IMR-90 (cell line): ENCODE data around the gene ARSB. TPM values are rescaled to one million over a fixed set of nuclear protein-coding genes. Genes with fewer than 3 reads are reported as not detected.
A peak's percentile ranks its signal among the peaks of the same experiment; 100 is the strongest.

ENCODE experiments used
- ATAC-seq: fragments of 200-7000 bp; cut with Tn5 transposase; 2 replicates; pipeline ENCODE4 v1.9.1; 2020; ENCODE audit warnings: low read depth, mild to moderate bottlenecking, moderate library complexity
- BruUV-seq: library from RNA; stranded (reverse); fragments of 400-500 nt; replicated peaks from 2 replicates; lab custom pipeline; 2021; lab: Mats Ljungman, UMichigan
- CTCF ChIA-PET: fragments of 300-600 bp; formaldehyde crosslinking; extraction: SDS; loops from one replicate; lab custom pipeline; 2021; ENCODE audit warnings: antibody characterized with exemption; lab: Yijun Ruan, JAX
- POLR2A ChIA-PET: fragments of 300-600 bp; sonication (Branson Sonifier 250); formaldehyde crosslinking; loops from one replicate; lab custom pipeline; 2022; ENCODE audit warnings: antibody characterized with exemption; ENCODE audit not compliant: unreplicated experiment; lab: Charles Lee
- DNase-seq: peaks from one replicate; pipeline ENCODE4 v3.0.0; 2013
- H2AFZ ChIP-seq: replicated peaks from 2 replicates; pipeline ENCODE3; 2013; ENCODE audit warnings: low read length, mild to moderate bottlenecking; ENCODE audit not compliant: poor library complexity
- H2AK5ac ChIP-seq: 2 replicates; pipeline ENCODE4 v1.6.1; 2013; ENCODE audit warnings: low read depth, low read length, inconsistent platforms
- H2AK9ac ChIP-seq: replicated peaks from 2 replicates; pipeline ENCODE3; 2013; ENCODE audit warnings: mild to moderate bottlenecking, low read depth, low read length, moderate library complexity; ENCODE audit not compliant: poor library complexity
- H2BK120ac ChIP-seq: 2 replicates; pipeline ENCODE4 v1.6.1; 2013; ENCODE audit warnings: low read depth, low read length, inconsistent platforms
- H2BK15ac ChIP-seq: 3 replicates; pipeline ENCODE4 v1.6.1; 2013; ENCODE audit warnings: low read depth, low read length, inconsistent platforms
- H2BK20ac ChIP-seq: 2 replicates; pipeline ENCODE4 v1.6.1; 2013; ENCODE audit warnings: low read depth, mild to moderate bottlenecking, inconsistent platforms, low read length, moderate library complexity
- H2BK5ac ChIP-seq: 2 replicates; pipeline ENCODE4 v1.6.1; 2013; ENCODE audit warnings: mild to moderate bottlenecking, low read depth, low read length, inconsistent platforms; ENCODE audit not compliant: poor library complexity, severe bottlenecking
- H3K14ac ChIP-seq: replicated peaks from 2 replicates; pipeline ENCODE4 v1.6.1; 2013; ENCODE audit warnings: low read depth, low read length, inconsistent platforms
- H3K18ac ChIP-seq: 2 replicates; pipeline ENCODE4 v1.6.1; 2013; ENCODE audit warnings: low read depth, low read length, control low read depth
- H3K23ac ChIP-seq: 2 replicates; pipeline ENCODE4 v1.6.1; 2013; ENCODE audit warnings: low read depth, low read length, inconsistent platforms
- H3K27ac ChIP-seq: 2 replicates; pipeline ENCODE4 v1.5.1; 2013; ENCODE audit warnings: mild to moderate bottlenecking, control low read depth, low read length; ENCODE audit not compliant: insufficient read depth
- H3K27me3 ChIP-seq: 2 replicates; pipeline ENCODE4 v1.6.1; 2013; ENCODE audit warnings: low read length; ENCODE audit not compliant: control insufficient read depth, insufficient read depth
- H3K36me3 ChIP-seq: 2 replicates; pipeline ENCODE4 v1.6.1; 2013; ENCODE audit warnings: low read length, mixed read lengths; ENCODE audit not compliant: control insufficient read depth, insufficient read depth
- H3K4ac ChIP-seq: 2 replicates; pipeline ENCODE4 v1.6.1; 2013; ENCODE audit warnings: low read depth, low read length, inconsistent platforms
- H3K4me1 ChIP-seq: 2 replicates; pipeline ENCODE4 v1.6.1; 2013; ENCODE audit warnings: low read length, mixed read lengths; ENCODE audit not compliant: control insufficient read depth, insufficient read depth
- H3K4me2 ChIP-seq: 2 replicates; pipeline ENCODE4 v1.6.1; 2013; ENCODE audit warnings: low read depth, mild to moderate bottlenecking, control low read depth, low read length, moderate library complexity
- H3K4me3 ChIP-seq: 2 replicates; pipeline ENCODE4 v1.5.1; 2013; ENCODE audit warnings: low read depth, mild to moderate bottlenecking, control low read depth, low read length, moderate library complexity; ENCODE audit not compliant: insufficient read depth
- H3K56ac ChIP-seq: 2 replicates; pipeline ENCODE4 v1.6.1; 2013; ENCODE audit warnings: low read length, inconsistent platforms; ENCODE audit not compliant: insufficient read depth; ENCODE audit errors: extremely low read depth
- H3K79me1 ChIP-seq, 2 experiments: 2 replicates each; pipeline ENCODE4 v1.6.1; 2013; ENCODE audit warnings: low read length in 2 of 2, inconsistent platforms in 1 of 2, low read depth in 1 of 2
- H3K9ac ChIP-seq: 2 replicates; pipeline ENCODE4 v1.6.1; 2013; ENCODE audit warnings: low read depth, low read length, control low read depth
- H3K9me1 ChIP-seq: 2 replicates; pipeline ENCODE4 v1.6.1; 2013; ENCODE audit warnings: low read length, inconsistent platforms; ENCODE audit not compliant: insufficient read depth
- H3K9me3 ChIP-seq: 2 replicates; pipeline ENCODE4 v1.6.1; 2013; ENCODE audit warnings: low read length; ENCODE audit not compliant: control insufficient read depth, insufficient read depth
- H4K20me1 ChIP-seq: 2 replicates; pipeline ENCODE4 v1.6.1; 2013; ENCODE audit warnings: low read length, inconsistent platforms; ENCODE audit not compliant: insufficient read depth
- H4K5ac ChIP-seq: 2 replicates; pipeline ENCODE4 v1.6.1; 2013; ENCODE audit warnings: mild to moderate bottlenecking, low read depth, low read length, control low read depth
- H4K8ac ChIP-seq, 2 experiments: 2 replicates each; pipeline ENCODE4 v1.6.1; 2013; ENCODE audit warnings: low read depth in 2 of 2, low read length in 2 of 2, control low read depth in 1 of 2, inconsistent platforms in 1 of 2
- H4K91ac ChIP-seq: 2 replicates; pipeline ENCODE4 v1.6.1; 2013; ENCODE audit warnings: low read depth, low read length, inconsistent platforms; ENCODE audit not compliant: insufficient read depth
- BHLHE40 ChIP-seq: fragments of 150-350 bp; IDR thresholded peaks from 2 replicates; pipeline ENCODE4 v1.6.1; 2016; ENCODE audit warnings: mild to moderate bottlenecking, low read depth, low read length
- CEBPB ChIP-seq: IDR thresholded peaks from 2 replicates; pipeline ENCODE4 v1.6.1; 2012; ENCODE audit warnings: low read depth, low read length, improper control_type of control experiment
- CHD1 ChIP-seq: IDR thresholded peaks from 2 replicates; pipeline ENCODE4 v1.6.1; 2012; ENCODE audit warnings: low read depth, low read length, improper control_type of control experiment
- FOS ChIP-seq: fragments of 150-350 bp; IDR thresholded peaks from 2 replicates; pipeline ENCODE4 v1.6.1; 2016; ENCODE audit warnings: low read depth, low read length
- MAFK ChIP-seq: IDR thresholded peaks from 2 replicates; pipeline ENCODE4 v1.6.1; 2012; ENCODE audit warnings: low read depth, low read length, improper control_type of control experiment
- MAZ ChIP-seq: IDR thresholded peaks from 2 replicates; pipeline ENCODE4 v1.6.1; 2012; ENCODE audit warnings: low read depth, mild to moderate bottlenecking, low read length, improper control_type of control experiment, moderate library complexity, borderline replicate concordance
- MXI1 ChIP-seq: IDR thresholded peaks from 2 replicates; pipeline ENCODE4 v1.6.1; 2012; ENCODE audit warnings: low read depth, mild to moderate bottlenecking, low read length, moderate library complexity, borderline replicate concordance
- POLR2A ChIP-seq: IDR thresholded peaks from 2 replicates; pipeline ENCODE4 v1.6.1; 2012; ENCODE audit warnings: mild to moderate bottlenecking, low read depth, low read length
- RAD21 ChIP-seq: IDR thresholded peaks from 2 replicates; pipeline ENCODE4 v1.6.1; 2012; ENCODE audit warnings: low read length, improper control_type of control experiment
- RCOR1 ChIP-seq: IDR thresholded peaks from 2 replicates; pipeline ENCODE4 v1.6.1; 2012; ENCODE audit warnings: mild to moderate bottlenecking, low read length, improper control_type of control experiment; ENCODE audit not compliant: insufficient replicate concordance
- SMC3 ChIP-seq: fragments of 150-350 bp; IDR thresholded peaks from 2 replicates; pipeline ENCODE4 v1.6.1; 2016; ENCODE audit warnings: low read depth, mild to moderate bottlenecking, antibody characterized with exemption, low read length, moderate library complexity
- WGBS, 2 experiments: methylation state at CpG; one replicate each; pipeline versions ENCODE4 v1.1.5 to v1.1.7; 2013; ENCODE audit warnings: missing lambda C conversion rate in 2 of 2; ENCODE audit not compliant: insufficient read length in 1 of 2; ENCODE audit errors: extremely low coverage in 2 of 2; 5-methylcytosine and 5-hydroxymethylcytosine counted together
- dilution Hi-C: fragments of 300-500 bp; cut with HindIII; formaldehyde crosslinking; loops from one replicate; pipeline ENCODE4 v1.14.3; 2018; ENCODE audit warnings: low sequenced_read_pairs; ENCODE audit not compliant: unreplicated experiment
- in situ Hi-C: fragments of 300-500 bp; cut with MboI; formaldehyde crosslinking; loops from 3 replicates; pipeline ENCODE4 v1.14.3; 2019; ENCODE audit warnings: low sequenced_read_pairs, inconsistent platforms, mixed read lengths
- intact Hi-C: fragments of 100-400 bp; cut with micrococcal nuclease; formaldehyde crosslinking; loops from 2 replicates; pipeline ENCODE4 v1.10.0; 2022
- polyA plus RNA-seq, 3 experiments: library from polyadenylated mRNA; depleted of rRNA; stranded (reverse); fragments of >200 nt; gene quantifications; 2 replicates each; pipeline ENCODE4 v1.2.3, GENCODE V29; 2012; ENCODE audit warnings: low replicate concordance in 1 of 3
- total RNA-seq: library from RNA; depleted of rRNA; stranded (reverse); fragments of >200 nt; gene quantifications from 2 replicates; pipeline ENCODE4 v1.2.3, GENCODE V29; 2012
- TF ChIP-seq, protein P1 (sequence below): fragments of 150-350 bp; IDR thresholded peaks from 2 replicates; pipeline ENCODE4 v1.6.1; 2017; ENCODE audit warnings: mild to moderate bottlenecking, antibody characterized with exemption, low read length, low read depth

The ARSB gene
- total and polyA plus RNA-seq, 2 of the 4 experiments (the other 2 are of a cell fraction), result 16.0 to 16.3 TPM

DNA sequence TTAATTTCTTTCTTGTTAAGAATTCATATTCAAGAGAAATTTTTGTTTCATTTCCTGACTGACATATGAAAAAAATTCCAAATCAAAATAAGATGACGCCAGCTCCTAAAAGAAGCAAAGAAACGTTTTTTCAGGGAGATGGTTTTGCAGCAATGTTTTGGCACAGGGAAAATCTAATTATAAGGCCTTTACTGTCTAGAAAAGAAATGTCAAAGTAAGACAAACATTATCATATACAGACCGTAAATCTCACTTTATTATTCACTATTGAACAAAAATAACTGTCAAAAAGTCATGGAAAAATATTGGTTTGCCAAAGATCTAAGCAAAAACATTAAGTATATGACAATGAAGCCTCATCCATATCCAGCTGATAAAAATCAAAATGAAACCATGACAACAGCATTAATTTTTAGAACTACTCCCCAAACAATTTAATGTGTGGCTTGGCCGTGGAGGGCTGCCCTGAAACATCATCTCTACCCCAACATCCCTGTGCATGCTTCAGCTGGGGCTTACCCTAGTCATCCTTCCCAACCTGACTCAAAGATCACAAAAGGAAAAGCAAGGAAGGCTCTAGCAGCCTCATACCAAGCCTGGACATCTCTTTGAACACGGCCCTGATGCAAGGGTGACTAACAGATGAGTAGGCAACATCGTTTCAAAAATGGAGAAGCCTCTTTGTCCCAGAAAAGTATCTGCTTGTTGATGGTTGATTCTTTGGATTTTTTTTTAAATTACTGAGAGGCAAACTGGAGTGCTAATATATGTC, 95.6 kb downstream of the ARSB start (continued):
- no peak for TF ChIP-seq POLR2A
- TF ChIP-seq RCOR1, result peak; percentile 78
- no peak for TF ChIP-seq SMC3

DNA sequence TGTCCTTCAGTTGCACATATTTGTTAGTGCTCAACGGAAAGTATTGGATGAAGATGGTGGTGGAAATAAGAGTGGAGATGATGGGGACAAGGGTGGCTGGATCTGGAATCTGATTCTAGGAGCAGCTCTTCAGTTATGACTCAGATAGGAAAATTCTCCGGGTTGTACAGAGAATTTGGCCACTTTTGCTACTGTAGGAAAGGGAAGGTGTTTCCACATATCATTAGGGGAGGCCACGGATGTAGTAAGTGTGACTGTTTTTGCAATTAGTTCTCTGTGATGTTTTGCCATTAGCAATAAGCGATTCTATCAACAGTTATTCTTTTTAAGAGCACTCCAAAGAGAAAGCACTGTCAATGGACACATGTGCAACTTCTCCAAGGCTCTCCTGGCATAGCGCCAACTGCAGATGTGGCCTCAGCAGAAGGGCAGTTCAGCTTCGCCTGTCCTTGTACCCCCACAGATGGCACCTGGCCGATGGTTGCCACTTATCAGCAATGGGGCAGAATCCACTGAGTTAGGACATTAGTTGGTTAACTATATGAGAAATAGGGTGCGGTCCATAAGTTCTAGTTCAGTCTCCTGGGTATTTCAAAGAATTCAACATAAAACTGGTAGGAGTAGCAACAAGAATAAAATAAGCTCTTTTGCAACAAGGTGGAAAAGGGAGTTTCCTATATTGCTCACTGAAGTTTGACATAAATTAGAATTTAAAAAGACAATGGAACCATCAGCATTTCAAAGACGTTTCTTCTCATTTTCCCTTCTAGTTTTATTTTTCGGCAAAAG, 96.3 kb downstream of the ARSB start:
- no peak overlapping the region for H2BK15ac ChIP-seq
- POLR2A ChIA-PET, result no interaction called here
- H3K27ac ChIP-seq, result peak overlapping the region; percentile 39; the same call in 1 of the 2 replicates
- in situ Hi-C loops (no loop called here), intact Hi-C loops (loop anchor here (10.0 kb wide), 1 partner anchor 54 kb away; no protein-coding TSS in a partner anchor), dilution Hi-C loops (no loop called here)
- no peaks in the 10 kb centered on the region for H3K9me3 ChIP-seq
- no peak overlapping the region for H4K91ac ChIP-seq
- H3K14ac ChIP-seq, result no peak overlapping the region
- no CpG with 5 or more reads among the region's 10 CpGs for WGBS, 2 experiments
- peak overlapping the region; percentile 64; the same call in 1 of the 2 replicates for H4K5ac ChIP-seq
- no peak overlapping the region for H2BK20ac ChIP-seq
- peaks cover 3% of the 10 kb centered on the region; the same call in 1 of the 2 replicates for H3K4me1 ChIP-seq
- peaks cover 4% of the 10 kb centered on the region; the same call in 1 of the 2 replicates for H3K9me1 ChIP-seq
- H3K9ac ChIP-seq, result no peak overlapping the region
- no peak for ATAC-seq
- CTCF ChIA-PET, result no interaction called here
- no peak overlapping the region for H2BK120ac ChIP-seq
- no TSS peak for BruUV-seq
- H3K27me3 ChIP-seq, result no peaks in the 10 kb centered on the region
- no peak overlapping the region; the same call in 1 of the 2 replicates for H3K4me2 ChIP-seq
- no peak overlapping the region for H2AFZ ChIP-seq
- H4K20me1 ChIP-seq, result no peaks in the 10 kb centered on the region
- H3K36me3 ChIP-seq, result no peaks in the 10 kb centered on the region
- no peak overlapping the region for H2AK9ac ChIP-seq
- H3K4me3 ChIP-seq, result no peak overlapping the region
- H3K23ac ChIP-seq, result no peak overlapping the region
- H2BK5ac ChIP-seq, result no peak overlapping the region
- H3K4ac ChIP-seq, result no peak overlapping the region
- H4K8ac ChIP-seq, result 0 out of 4 replicates have a peak overlapping the region, but pooled peaks of 1 of the 2 experiments have one; percentile 26
- peak overlapping the region; percentile 72; the same call in 1 of the 2 replicates for H2AK5ac ChIP-seq
- peaks cover 3 to 7% of the 10 kb centered on the region in 2 experiments; a peak in 1 of 4 replicates for H3K79me1 ChIP-seq
- no peak for DNase-seq
- no peak overlapping the region for H3K56ac ChIP-seq
- H3K18ac ChIP-seq, result no peak overlapping the region; the same call in 1 of the 2 replicates
- no peak for TF ChIP-seq BHLHE40
- no peak for TF ChIP-seq SMC3
- no peak for TF ChIP-seq POLR2A
- TF ChIP-seq MXI1, result no peak
- TF ChIP-seq, protein P1, sequence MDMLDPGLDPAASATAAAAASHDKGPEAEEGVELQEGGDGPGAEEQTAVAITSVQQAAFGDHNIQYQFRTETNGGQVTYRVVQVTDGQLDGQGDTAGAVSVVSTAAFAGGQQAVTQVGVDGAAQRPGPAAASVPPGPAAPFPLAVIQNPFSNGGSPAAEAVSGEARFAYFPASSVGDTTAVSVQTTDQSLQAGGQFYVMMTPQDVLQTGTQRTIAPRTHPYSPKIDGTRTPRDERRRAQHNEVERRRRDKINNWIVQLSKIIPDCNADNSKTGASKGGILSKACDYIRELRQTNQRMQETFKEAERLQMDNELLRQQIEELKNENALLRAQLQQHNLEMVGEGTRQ, result no peak
- no peak for TF ChIP-seq CEBPB
- TF ChIP-seq CHD1, result no peak
- no peak for TF ChIP-seq MAZ
- TF ChIP-seq FOS, result no peak
- TF ChIP-seq MAFK, result no peak
- no peak for TF ChIP-seq RAD21
